ENCODE results near the gene UBAP2L. TPM values are rescaled to one million over a fixed set of nuclear protein-coding genes. Genes with fewer than 3 reads are reported as not detected.
"Not testable (repeated sequence)": the region's sequence is repeated elsewhere in the genome, so short reads cannot be mapped to it uniquely, and the experiment has no call there.

UBAP2L gene
- total RNA-seq, 1 donor from 2014 or later, result 101 TPM

- no peak for TF ChIP-seq CTCF (IDR thresholded peaks at IDR 0.05; ENCODE audit: borderline replicate concordance)
- H3K36me3 ChIP-seq, result peaks cover 92% of the 10 kb centered on the region
- no peak overlapping the region for H3K27ac ChIP-seq (replicated peaks)
- DNase-seq, result no peak
- intact Hi-C loops (cut with micrococcal nuclease), result no loop called here
- no peaks in the 10 kb centered on the region for H3K9me3 ChIP-seq (replicated peaks)
- no peak overlapping the region for H3K4me3 ChIP-seq
- H3K4me1 ChIP-seq, result peaks cover 14% of the 10 kb centered on the region
- no peaks in the 10 kb centered on the region for H3K27me3 ChIP-seq (ENCODE audit: low read depth)
These were observed 44.8 kb downstream of the UBAP2L start for GRCh38 chr1:154265586-154265985.

- H3K4me1 ChIP-seq, result peaks cover 26% of the 10 kb centered on the region
- no peaks in the 10 kb centered on the region for H3K27me3 ChIP-seq (ENCODE audit: low read depth)
- H3K27ac ChIP-seq (replicated peaks), result no peak overlapping the region
- H3K36me3 ChIP-seq, result peaks cover 72% of the 10 kb centered on the region
- no peak overlapping the region for H3K4me3 ChIP-seq
- intact Hi-C loops (cut with micrococcal nuclease), result no loop called here
- no peaks in the 10 kb centered on the region for H3K9me3 ChIP-seq (replicated peaks)
- DNase-seq, result no peak
- no peak for TF ChIP-seq CTCF (IDR thresholded peaks at IDR 0.05; ENCODE audit: borderline replicate concordance)
These were observed 50.1 kb downstream of the UBAP2L start for GRCh38 chr1:154270833-154271232.

- intact Hi-C loops (cut with micrococcal nuclease), result no loop called here
- Histone ChIP-seq H3K4me3 (peak within 1 kb of the TSS; percentile 89), H3K36me3 (peaks cover 68% of the 10 kb centered on the region), H3K4me1 (peaks cover 26% of the 10 kb centered on the region), H3K27ac (replicated peaks) (peak within 1 kb of the TSS; percentile 93), H3K27me3 (ENCODE audit: low read depth) (no peaks in the 10 kb centered on the region), H3K9me3 (replicated peaks) (no peaks in the 10 kb centered on the region)
- TF ChIP-seq CTCF (IDR thresholded peaks at IDR 0.05; ENCODE audit: borderline replicate concordance), result peak; percentile 85
- DNase-seq, result peak; percentile 92
These were observed 51.7 kb downstream of the UBAP2L start, which contains the start of gene HAX1 for GRCh38 chr1:154272217-154272998. Gene HAX1 (plus strand): TSS chr1:154272629. CDS start chr1:154272724, 95 bp downstream.

- Histone ChIP-seq H3K27ac (replicated peaks) (peak overlapping the region; percentile 93), H3K9me3 (replicated peaks) (no peaks in the 10 kb centered on the region), H3K27me3 (ENCODE audit: low read depth) (no peaks in the 10 kb centered on the region), H3K4me3 (peak overlapping the region; percentile 89), H3K4me1 (peaks cover 26% of the 10 kb centered on the region), H3K36me3 (peaks cover 63% of the 10 kb centered on the region)
- DNase-seq, result no peak
- intact Hi-C loops (cut with micrococcal nuclease), result no loop called here
- TF ChIP-seq CTCF (IDR thresholded peaks at IDR 0.05; ENCODE audit: borderline replicate concordance), result no peak
These were observed 52.3 kb downstream of the UBAP2L start for GRCh38 chr1:154272999-154273563.

- peaks cover 32% of the 10 kb centered on the region for H3K36me3 ChIP-seq
- intact Hi-C loops (cut with micrococcal nuclease), result no loop called here
- no peak overlapping the region for H3K27ac ChIP-seq (replicated peaks)
- peaks cover 22% of the 10 kb centered on the region for H3K4me1 ChIP-seq
- DNase-seq, result no peak
- peak; percentile 34 for TF ChIP-seq CTCF (IDR thresholded peaks at IDR 0.05; ENCODE audit: borderline replicate concordance)
- no peaks in the 10 kb centered on the region for H3K27me3 ChIP-seq (ENCODE audit: low read depth)
- H3K9me3 ChIP-seq (replicated peaks), result no peaks in the 10 kb centered on the region
- no peak overlapping the region for H3K4me3 ChIP-seq
These were observed 56.0 kb downstream of the UBAP2L start for GRCh38 chr1:154276797-154277196.

- intact Hi-C loops (cut with micrococcal nuclease); H3K27me3 ChIP-seq (ENCODE audit: low read depth); H3K4me3 ChIP-seq; H3K36me3 ChIP-seq; H3K4me1 ChIP-seq; H3K27ac ChIP-seq (replicated peaks); H3K9me3 ChIP-seq (replicated peaks); DNase-seq: not testable (repeated sequence)
These were observed 66.8 kb downstream of the UBAP2L start for GRCh38 chr1:154287591-154287990.

Measured in left ventricle myocardium inferior (tissue), 1 donor.